KMS-11 (cell line): Measurements from ENCODE around the gene SLC7A1.

Experiments
- H2AFZ ChIP-seq: fragments of 200-600 bp; sonication (generic); 2 replicates; pipeline ENCODE4 v1.6.1; 2016; ENCODE audit warnings: antibody characterized with exemption, mixed run types, low read depth
- H3K27ac ChIP-seq: fragments of 200-600 bp; sonication (generic); 2 replicates; pipeline ENCODE4 v1.6.1; 2016; ENCODE audit warnings: mild to moderate bottlenecking, mixed run types
- H3K27me3 ChIP-seq: fragments of 200-600 bp; sonication (generic); 2 replicates; pipeline ENCODE4 v1.6.1; 2017; ENCODE audit warnings: mild to moderate bottlenecking, low read depth, mixed run types, moderate library complexity; ENCODE audit not compliant: insufficient read depth
- H3K36me3 ChIP-seq: fragments of 200-600 bp; sonication (generic); 2 replicates; pipeline ENCODE4 v1.6.1; 2017; ENCODE audit warnings: mild to moderate bottlenecking, mixed run types; ENCODE audit not compliant: insufficient read depth
- H3K4me1 ChIP-seq: fragments of 200-600 bp; sonication (generic); 2 replicates; pipeline ENCODE4 v1.6.1; 2016; ENCODE audit warnings: mild to moderate bottlenecking, low read depth, mixed run types; ENCODE audit not compliant: poor library complexity, severe bottlenecking
- H3K4me2 ChIP-seq: fragments of 200-600 bp; sonication (generic); 2 replicates; pipeline ENCODE4 v1.7.0; 2016; ENCODE audit warnings: mild to moderate bottlenecking, mixed run types
- H3K4me3 ChIP-seq: fragments of 200-600 bp; sonication (generic); IDR thresholded peaks from 2 replicates; pipeline ENCODE4 v1.6.1; 2017; ENCODE audit warnings: low read depth, low read length, mixed read lengths; ENCODE audit not compliant: insufficient read depth
- H3K79me2 ChIP-seq: fragments of 200-600 bp; sonication (generic); 2 replicates; pipeline ENCODE4 v1.6.1; 2016; ENCODE audit warnings: low read depth, mixed run types; ENCODE audit not compliant: insufficient read depth
- H3K9ac ChIP-seq: fragments of 200-600 bp; sonication (generic); 2 replicates; pipeline ENCODE4 v1.6.1; 2016; ENCODE audit warnings: mild to moderate bottlenecking, mixed run types
- H4K20me1 ChIP-seq: fragments of 200-600 bp; sonication (generic); 2 replicates; pipeline ENCODE4 v1.6.1; 2016; ENCODE audit warnings: mild to moderate bottlenecking, mixed run types; ENCODE audit not compliant: insufficient read depth
- CTCF ChIP-seq: fragments of 200-600 bp; sonication (generic); conservative IDR thresholded peaks from 2 replicates; pipeline ENCODE4 v1.6.1; 2017; ENCODE audit warnings: low read depth, mild to moderate bottlenecking, antibody characterized with exemption, low read length, moderate library complexity, mixed read lengths

Gene SLC7A1

GRCh38 chr13:29496241-29496712 lies 99.2 kb downstream of the SLC7A1 start:
- H3K27me3 ChIP-seq = no peaks in the 10 kb centered on the region
- no peaks in the 10 kb centered on the region for H3K36me3 ChIP-seq

GRCh38 chr13:29494520-29494919 lies 101.0 kb downstream of the SLC7A1 start:
- Histone ChIP-seq H3K79me2 (no peaks in the 10 kb centered on the region), H4K20me1 (no peaks in the 10 kb centered on the region), H3K36me3 (no peaks in the 10 kb centered on the region), H3K4me1 (no peaks in the 10 kb centered on the region), H3K27ac (no peak overlapping the region), H3K27me3 (no peaks in the 10 kb centered on the region), H2AFZ (no peak overlapping the region), H3K4me3 (no peak overlapping the region), H3K4me2 (no peak overlapping the region), H3K9ac (no peak overlapping the region)
- TF ChIP-seq CTCF = no peak

More at GRCh38 chr13:29496241-29496712, 99.2 kb downstream of the SLC7A1 start:
- Histone ChIP-seq H3K79me2 (no peaks in the 10 kb centered on the region), H3K4me1 (no peaks in the 10 kb centered on the region), H4K20me1 (no peaks in the 10 kb centered on the region), H3K4me3 (no peak overlapping the region), H3K27ac (no peak overlapping the region), H2AFZ (no peak overlapping the region), H3K9ac (no peak overlapping the region), H3K4me2 (no peak overlapping the region)
- no peak for TF ChIP-seq CTCF

GRCh38 chr13:29493796-29494195 lies 101.7 kb downstream of the SLC7A1 start:
- Histone ChIP-seq H3K36me3 (no peaks in the 10 kb centered on the region), H3K4me2 (no peak overlapping the region), H3K9ac (no peak overlapping the region), H3K79me2 (no peaks in the 10 kb centered on the region), H4K20me1 (no peaks in the 10 kb centered on the region), H2AFZ (no peak overlapping the region), H3K4me3 (no peak overlapping the region), H3K27me3 (no peaks in the 10 kb centered on the region), H3K4me1 (no peaks in the 10 kb centered on the region), H3K27ac (no peak overlapping the region)
- no peak for TF ChIP-seq CTCF

DNA sequence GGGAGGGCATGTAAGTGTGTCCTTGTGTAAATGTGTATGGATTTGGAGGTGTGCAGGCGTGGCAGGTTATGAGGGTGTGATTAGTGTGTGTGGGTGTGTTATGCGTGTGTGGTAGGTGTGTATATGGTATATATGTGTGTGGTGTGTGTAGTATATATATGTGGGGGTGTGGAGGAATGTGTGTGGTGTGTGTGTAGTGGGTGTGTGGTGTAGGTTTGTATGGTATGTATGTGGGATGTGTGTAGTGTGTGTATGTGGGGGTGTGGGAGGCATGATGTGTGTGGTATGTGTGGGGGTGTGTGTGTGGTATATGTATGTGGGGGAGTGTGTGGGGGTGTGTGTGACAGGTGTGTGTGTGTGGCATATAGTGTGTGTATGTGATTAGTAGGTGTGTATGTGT lies 104.2 kb downstream of the SLC7A1 start:
- Histone ChIP-seq H3K9ac (no peak overlapping the region), H4K20me1 (no peaks in the 10 kb centered on the region), H3K79me2 (no peaks in the 10 kb centered on the region), H3K4me3 (no peak overlapping the region), H2AFZ (no peak overlapping the region), H3K4me2 (no peak overlapping the region), H3K36me3 (no peaks in the 10 kb centered on the region), H3K27ac (no peak overlapping the region), H3K27me3 (no peaks in the 10 kb centered on the region), H3K4me1 (no peaks in the 10 kb centered on the region)
- TF ChIP-seq CTCF = no peak
